Astrocyte (in vitro differentiated cells and primary cell): ENCODE measurements around the gene GAPT.

Source experiments
- EZH2 ChIP-seq: IDR thresholded peaks from 2 replicates; pipeline ENCODE4 v1.6.1; 2012; ENCODE audit warnings: mild to moderate bottlenecking, low read length, inconsistent platforms; ENCODE audit not compliant: insufficient read depth
- TF ChIP-seq, protein P1 (sequence below): IDR thresholded peaks from 2 replicates; pipeline ENCODE4 v1.5.1; 2011; ENCODE audit warnings: low read depth, mild to moderate bottlenecking, inconsistent platforms, low read length, moderate library complexity; ENCODE audit not compliant: insufficient read depth

DNA sequence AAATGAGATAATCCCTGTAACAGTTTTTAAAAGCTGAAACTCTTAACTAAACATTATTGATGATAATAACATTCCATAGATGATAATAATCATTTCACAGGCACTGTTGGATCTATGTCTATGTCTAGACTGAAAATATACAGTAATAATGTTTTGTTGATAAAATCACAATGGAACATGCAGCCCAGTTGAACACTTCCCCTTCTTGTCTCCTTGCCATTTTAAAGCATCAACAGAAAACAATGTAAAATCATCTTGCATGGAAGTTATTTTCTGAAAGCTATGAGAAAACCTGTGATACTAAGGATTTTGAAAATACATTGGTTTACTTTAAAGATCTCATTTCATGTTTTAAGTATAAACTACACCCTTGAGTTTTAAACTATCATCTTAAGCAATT lies 1.9 kb downstream of the GAPT start:
- TF ChIP-seq, protein P1, sequence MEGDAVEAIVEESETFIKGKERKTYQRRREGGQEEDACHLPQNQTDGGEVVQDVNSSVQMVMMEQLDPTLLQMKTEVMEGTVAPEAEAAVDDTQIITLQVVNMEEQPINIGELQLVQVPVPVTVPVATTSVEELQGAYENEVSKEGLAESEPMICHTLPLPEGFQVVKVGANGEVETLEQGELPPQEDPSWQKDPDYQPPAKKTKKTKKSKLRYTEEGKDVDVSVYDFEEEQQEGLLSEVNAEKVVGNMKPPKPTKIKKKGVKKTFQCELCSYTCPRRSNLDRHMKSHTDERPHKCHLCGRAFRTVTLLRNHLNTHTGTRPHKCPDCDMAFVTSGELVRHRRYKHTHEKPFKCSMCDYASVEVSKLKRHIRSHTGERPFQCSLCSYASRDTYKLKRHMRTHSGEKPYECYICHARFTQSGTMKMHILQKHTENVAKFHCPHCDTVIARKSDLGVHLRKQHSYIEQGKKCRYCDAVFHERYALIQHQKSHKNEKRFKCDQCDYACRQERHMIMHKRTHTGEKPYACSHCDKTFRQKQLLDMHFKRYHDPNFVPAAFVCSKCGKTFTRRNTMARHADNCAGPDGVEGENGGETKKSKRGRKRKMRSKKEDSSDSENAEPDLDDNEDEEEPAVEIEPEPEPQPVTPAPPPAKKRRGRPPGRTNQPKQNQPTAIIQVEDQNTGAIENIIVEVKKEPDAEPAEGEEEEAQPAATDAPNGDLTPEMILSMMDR = no peak
- no peak for TF ChIP-seq EZH2
